ENCODE results near the gene BAIAP3.
A peak's percentile ranks its signal among the peaks of the same experiment; 100 is the strongest.

The BAIAP3 gene

GRCh38 chr16:1347962-1348361 lies 14.5 kb downstream of the BAIAP3 start:
- no peak for DNase-seq

- no peak for DNase-seq
Measured at GRCh38 chr16:1348441-1348840, 15.0 kb downstream of the BAIAP3 start.

- no peak for DNase-seq
Measured at GRCh38 chr16:1348926-1349325, 15.5 kb downstream of the BAIAP3 start.

GRCh38 chr16:1349351-1349750 lies 15.9 kb downstream of the BAIAP3 start:
- DNase-seq, result no peak

- DNase-seq, result no peak
Measured at GRCh38 chr16:1349951-1350350, 16.5 kb downstream of the BAIAP3 start.

GRCh38 chr16:1350691-1351090 lies 17.2 kb downstream of the BAIAP3 start:
- no peak for DNase-seq

GRCh38 chr16:1351215-1351581 lies 17.8 kb downstream of the BAIAP3 start:
- no peak for DNase-seq

GRCh38 chr16:1351582-1352362 lies 18.3 kb downstream of the BAIAP3 start, which contains the start of the genes GNPTG and TSR3:
Gene GNPTG (plus strand): TSS chr16:1351931. CDS start chr16:1351966, 35 bp downstream.
Gene TSR3 (minus strand): TSS chr16:1351878. CDS start chr16:1351804, 74 bp downstream.
- peak; percentile 36 for DNase-seq

- no peak for DNase-seq
Measured at GRCh38 chr16:1354815-1355540, 21.5 kb downstream of the BAIAP3 start.

- no peak for DNase-seq
Measured at GRCh38 chr16:1355591-1355990, 22.1 kb downstream of the BAIAP3 start.

- DNase-seq, result no peak
Measured at GRCh38 chr16:1356061-1356900, 22.8 kb downstream of the BAIAP3 start.

GRCh38 chr16:1357906-1358566 lies 24.6 kb downstream of the BAIAP3 start:
- no peak for DNase-seq

GRCh38 chr16:1361685-1362360 lies 28.4 kb downstream of the BAIAP3 start:
- DNase-seq, result no peak

- no peak for DNase-seq
Measured at GRCh38 chr16:1362807-1363206, 29.4 kb downstream of the BAIAP3 start.

GRCh38 chr16:1363501-1364041 lies 30.1 kb downstream of the BAIAP3 start:
- DNase-seq, result no peak

GRCh38 chr16:1364510-1364909 lies 31.1 kb downstream of the BAIAP3 start:
- no peak for DNase-seq

- DNase-seq, result no peak
Measured at GRCh38 chr16:1366060-1366711, 32.7 kb downstream of the BAIAP3 start.

- no peak for DNase-seq
Measured at GRCh38 chr16:1366712-1367299, 33.4 kb downstream of the BAIAP3 start.

GRCh38 chr16:1367486-1368174 lies 34.2 kb downstream of the BAIAP3 start:
- peak; percentile 17 for DNase-seq
